Measurements from ENCODE around the gene MIEF1.
"Not testable (repeated sequence)": the region's sequence is repeated elsewhere in the genome, so short reads cannot be mapped to it uniquely, and the experiment has no call there.

MIEF1 gene

GRCh38 chr22:39517470-39517869 is 15.4 kb downstream of the MIEF1 start:
- DNase-seq, result no peak

- no peak for DNase-seq
Observed at GRCh38 chr22:39518144-39518786, 16.2 kb downstream of the MIEF1 start.

- DNase-seq, result no peak
Observed at GRCh38 chr22:39518996-39519680, 17.0 kb downstream of the MIEF1 start.

DNA sequence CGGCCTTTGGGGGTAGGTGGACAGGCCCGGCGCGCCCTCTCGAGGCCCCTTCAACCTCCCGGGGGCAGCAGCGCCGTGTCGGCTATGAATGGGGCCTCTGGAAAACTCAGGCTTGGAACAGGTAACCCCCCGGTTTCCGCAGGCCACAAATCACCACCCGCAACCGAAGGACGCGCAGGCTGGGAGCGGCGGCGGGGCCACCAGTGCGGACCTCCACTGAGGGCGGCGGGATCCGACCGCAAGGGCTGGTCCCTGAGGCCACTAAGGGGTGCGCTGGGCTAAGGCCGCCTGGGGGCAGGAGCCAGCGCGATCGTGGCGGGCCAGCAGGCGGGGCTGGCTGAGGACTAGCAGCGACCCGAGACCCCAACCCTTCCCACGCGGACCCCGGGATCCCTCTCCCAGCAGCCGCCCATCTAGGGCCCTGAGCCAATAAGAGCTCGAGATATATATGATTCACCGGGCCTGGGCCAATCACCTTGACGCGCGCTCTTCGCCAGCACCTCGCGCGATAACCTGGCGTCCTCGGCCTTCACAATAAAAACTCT is 17.7 kb downstream of the MIEF1 start:
- DNase-seq, result no peak

GRCh38 chr22:39520226-39521105 is 18.4 kb downstream of the MIEF1 start, which contains the start of gene ATF4:
Gene ATF4 (plus strand): TSS chr22:39520562. CDS start chr22:39521446, 884 bp downstream.
- DNase-seq, result peak; percentile 93

- DNase-seq, result not testable (repeated sequence)
Observed at GRCh38 chr22:39521106-39521885, 19.2 kb downstream of the MIEF1 start.

GRCh38 chr22:39522091-39522490 is 20.0 kb downstream of the MIEF1 start:
- DNase-seq, result not testable (repeated sequence)

DNA sequence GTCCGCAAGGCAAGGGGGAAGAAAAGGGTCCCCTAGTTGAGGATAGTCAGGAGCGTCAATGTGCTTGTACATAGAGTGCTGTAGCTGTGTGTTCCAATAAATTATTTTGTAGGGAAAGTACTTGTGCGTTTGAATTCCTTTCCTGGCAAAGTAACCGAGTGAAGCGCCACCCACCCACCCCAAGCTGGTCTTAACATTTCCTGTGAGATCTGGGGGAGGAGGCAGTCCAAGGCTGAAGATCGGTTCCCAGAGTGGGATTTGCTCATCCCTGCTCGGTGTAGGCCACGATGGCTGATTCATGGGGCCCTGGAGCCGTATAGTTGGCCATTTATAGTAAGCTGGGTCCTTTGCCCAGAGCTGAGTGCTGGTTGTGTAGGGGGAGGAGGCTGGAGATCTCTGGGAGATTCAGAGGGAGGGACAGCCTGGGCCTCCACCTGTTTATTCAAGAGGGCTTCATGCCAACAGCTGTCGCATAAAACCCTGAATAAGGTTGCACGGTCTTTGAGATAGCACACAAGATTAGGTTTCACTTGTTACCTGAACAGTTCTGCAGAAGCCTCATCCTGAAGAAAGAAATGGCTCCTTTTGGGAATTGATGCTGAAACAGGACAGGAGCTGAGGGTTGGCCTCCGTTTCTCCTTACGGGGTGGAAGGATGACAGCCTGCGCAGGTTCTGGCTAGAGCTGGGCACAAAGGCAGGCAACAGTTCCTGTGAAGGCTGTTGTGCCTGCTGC is 20.6 kb downstream of the MIEF1 start:
- no peak for DNase-seq

DNA sequence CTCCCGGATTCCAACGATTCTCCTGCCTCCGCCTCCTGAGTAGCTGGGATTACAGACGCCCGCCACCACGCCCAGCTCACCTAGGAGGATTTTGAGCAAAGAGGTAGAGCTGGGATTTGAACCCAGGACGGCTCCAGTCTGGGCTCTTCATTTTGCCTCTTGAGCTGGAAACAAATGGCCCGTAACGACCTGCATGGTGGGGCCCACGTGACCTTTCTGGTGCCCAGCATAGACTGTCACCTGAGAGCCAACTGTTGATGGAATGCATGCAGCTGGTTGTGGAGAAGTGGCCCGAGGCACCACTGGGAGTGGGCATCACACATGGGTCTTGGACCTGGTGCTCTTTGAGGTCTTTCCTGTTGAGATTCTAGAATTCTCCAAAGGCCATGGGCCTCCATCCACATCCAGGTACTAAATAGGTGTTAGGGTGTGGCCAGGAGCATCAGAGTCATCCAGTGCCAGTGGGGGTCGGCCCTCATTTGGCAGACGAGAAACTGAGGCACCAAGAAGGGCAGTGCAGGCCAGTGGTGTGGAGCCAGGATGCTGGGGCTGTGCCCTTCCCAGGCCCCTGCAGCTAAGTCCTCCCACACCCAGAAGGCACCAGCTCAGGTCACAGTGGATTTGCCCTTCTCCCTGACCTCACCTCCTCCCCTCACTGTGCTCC is 22.1 kb downstream of the MIEF1 start:
- DNase-seq, result no peak

DNA sequence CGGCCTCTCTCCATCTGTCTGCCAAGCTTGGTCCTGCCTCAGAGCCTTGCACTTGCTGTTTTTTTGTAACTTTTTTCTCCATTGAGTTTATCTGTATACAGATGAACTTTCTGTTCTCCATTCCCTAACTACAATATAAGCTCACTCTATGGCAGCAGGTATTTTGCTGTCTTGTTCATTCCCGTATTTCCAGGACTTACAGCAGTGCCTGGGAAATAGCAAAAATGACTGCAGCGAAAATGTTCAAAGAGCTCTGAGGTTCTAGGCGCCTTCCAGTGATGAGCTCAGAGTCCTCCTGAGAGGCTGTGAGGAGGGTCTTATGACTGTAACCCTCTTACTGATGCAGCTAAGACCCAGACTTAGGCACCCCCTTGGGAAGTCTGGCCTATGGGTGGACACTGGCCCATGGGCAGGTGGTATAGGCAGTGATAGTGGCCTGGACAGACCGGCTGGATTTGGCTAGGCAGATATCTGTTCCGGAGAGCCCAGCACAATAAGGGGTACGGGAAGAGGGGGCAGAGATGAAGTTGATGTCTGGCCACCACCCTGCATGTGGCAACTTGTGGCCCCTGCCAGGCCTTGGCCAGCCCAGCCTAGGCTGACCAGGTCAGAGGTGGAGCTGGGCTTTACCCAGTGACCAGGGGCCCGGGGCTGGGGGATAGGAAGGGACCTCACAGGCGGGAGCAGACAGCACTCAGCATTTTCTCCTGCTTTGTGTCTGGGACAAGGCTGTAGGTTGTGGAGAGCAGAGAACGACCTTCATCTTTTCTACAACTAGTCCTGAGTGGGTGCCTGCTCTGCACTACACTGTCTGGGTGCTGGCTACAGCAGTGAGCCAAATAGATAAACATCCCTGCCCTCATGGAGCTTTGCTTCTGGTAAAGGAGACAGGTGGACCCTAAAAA is 22.9 kb downstream of the MIEF1 start:
- DNase-seq, result no peak

GRCh38 chr22:39525658-39525975 is 23.5 kb downstream of the MIEF1 start:
- DNase-seq, result no peak

DNA sequence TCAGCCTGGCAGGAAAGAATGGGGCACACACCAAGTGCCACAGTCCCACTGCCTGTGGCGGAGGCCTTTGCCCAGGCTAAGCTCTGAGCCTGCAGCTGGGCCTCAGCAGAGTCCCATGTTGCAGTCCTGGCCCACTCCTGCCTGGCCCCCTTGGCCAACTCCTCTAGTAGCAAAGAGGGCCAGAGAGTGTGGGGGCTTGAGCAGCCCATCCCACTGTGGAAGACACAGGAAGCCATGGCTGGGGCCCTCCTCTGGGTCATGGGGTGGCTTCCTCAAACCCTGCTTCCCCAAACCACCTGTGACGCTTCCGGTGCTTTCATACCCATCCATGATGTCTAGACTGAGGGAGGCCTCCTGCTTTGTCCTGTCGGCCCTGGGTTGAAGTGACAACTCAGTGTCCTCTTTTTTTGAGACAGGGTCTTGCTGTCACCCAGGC is 24.7 kb downstream of the MIEF1 start:
- DNase-seq, result no peak

- no peak for DNase-seq
Observed at GRCh38 chr22:39527481-39527961, 25.4 kb downstream of the MIEF1 start.

DNA sequence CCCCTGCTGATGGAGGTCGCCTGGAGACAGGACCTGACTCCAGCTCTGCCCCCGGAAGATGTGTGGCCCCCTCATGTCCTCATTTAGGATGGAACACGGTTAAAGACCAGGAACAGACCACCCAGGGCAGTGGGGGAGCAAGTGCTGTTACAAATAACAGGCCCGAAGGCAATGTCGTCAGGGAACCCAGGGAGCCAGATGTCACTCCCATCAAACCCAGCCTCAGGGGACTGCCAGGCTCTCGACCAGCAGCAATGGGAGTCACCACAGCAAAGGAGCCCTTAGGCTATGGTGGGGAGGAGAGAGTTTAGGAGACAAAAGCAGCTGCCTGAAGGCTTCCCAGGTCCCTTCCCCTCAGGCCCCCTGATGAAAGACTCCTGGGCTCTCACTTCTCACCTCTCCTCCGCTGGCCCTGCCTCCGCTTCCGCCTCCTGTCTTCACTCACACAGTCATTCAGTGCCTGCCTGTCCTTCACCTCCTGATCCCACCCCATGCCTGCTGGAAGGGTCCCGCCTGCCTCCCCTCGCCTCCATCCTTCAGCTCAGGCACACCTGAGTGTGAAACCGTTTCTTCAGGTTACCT is 26.1 kb downstream of the MIEF1 start:
- no peak for DNase-seq

DNA sequence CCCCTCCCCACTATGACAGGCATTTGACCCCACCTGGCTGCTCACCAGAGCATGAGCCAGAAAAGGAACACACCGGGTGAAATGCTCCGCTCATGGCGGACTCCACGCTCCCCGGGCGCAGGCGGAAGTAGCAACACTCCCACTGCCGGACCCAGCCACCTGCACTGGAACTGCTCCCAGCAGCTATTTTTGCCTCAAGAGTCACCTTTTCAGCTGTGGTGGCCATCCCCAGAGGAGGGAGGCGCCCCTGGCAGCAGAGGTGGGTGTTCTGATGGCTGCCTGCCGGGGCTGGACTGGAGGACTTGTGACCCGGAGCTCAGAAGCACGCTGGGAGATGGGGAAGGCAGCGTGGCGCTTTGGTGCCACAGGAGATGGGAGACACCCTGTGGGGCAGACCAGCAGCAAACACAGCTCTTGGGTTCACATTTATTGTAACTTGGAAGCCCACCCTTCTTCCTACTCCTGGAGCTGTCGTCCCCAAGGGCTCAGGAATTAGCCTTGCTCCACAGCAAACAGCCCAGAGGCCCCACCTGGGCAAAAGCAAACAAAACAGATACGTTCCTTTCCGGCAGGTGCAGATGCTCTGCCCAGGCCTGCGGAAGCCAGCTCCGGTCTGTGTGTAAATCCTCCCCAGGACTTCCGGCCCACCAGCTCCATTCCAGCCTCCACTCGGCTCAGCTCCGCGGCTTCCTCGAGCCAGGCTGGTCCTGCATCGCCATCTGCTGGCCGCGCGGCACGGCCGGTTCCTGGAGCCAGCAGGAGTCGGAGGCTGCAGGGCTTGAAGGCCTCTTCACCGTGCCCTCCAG is 26.8 kb downstream of the MIEF1 start:
- peak; percentile 87 for DNase-seq

GRCh38 chr22:39529487-39529851 is 27.4 kb downstream of the MIEF1 start:
- DNase-seq, result no peak

DNA sequence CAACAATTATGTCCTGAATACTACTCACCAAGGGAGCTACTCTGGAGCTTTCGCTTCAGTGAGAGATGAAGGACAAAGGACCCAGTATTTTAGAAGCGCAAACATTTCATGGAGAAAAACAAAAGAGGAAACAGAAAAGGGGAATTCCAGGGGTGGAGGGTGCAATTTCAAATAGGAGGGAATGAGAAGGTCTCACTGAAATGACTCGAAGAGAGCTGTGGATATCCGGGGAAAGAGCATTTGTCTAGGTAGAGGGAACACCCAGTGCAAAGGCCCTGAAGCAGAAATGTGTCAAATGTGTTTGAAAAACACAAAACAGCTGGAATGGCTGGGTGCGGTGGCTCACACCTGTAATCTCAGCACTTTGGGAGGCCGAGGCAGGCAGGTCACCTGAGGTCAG is 28.0 kb downstream of the MIEF1 start:
- no peak for DNase-seq

- DNase-seq, result no peak
Observed at GRCh38 chr22:39530692-39531331, 28.7 kb downstream of the MIEF1 start.
